ENCODE results near the gene OTULIN.
A peak's percentile ranks its signal among the peaks of the same experiment; 100 is the strongest.

The OTULIN gene

GRCh38 chr5:14659821-14660607 lies 4.5 kb upstream of the OTULIN start:
- no peak overlapping the region for H3K4me3 ChIP-seq (ENCODE audit: low read length)
- no peaks in the 10 kb centered on the region for H3K27me3 ChIP-seq (ENCODE audit: control insufficient read depth, low read length)
- TF ChIP-seq EZH2phosphoT487 (IDR thresholded peaks at IDR 0.05; ENCODE audit: borderline replicate concordance, low read length) (no peak), CTCF (IDR thresholded peaks at IDR 0.05; ENCODE audit: low read depth, low read length, poor library complexity, severe bottlenecking) (no peak)
- no peaks in the 10 kb centered on the region for H4K20me1 ChIP-seq (ENCODE audit: control insufficient read depth, insufficient read depth, low read depth, low read length)
- no peaks in the 10 kb centered on the region for H3F3A ChIP-seq (ENCODE audit: control insufficient read depth, insufficient read depth)
- no peaks in the 10 kb centered on the region for H3K9me3 ChIP-seq (ENCODE audit: control insufficient read depth, insufficient read depth, low read length)
- no peak overlapping the region for H3K4me2 ChIP-seq (ENCODE audit: low read length)
- H3K4me1 ChIP-seq (ENCODE audit: control insufficient read depth, low read length): peaks cover 49% of the 10 kb centered on the region
- peaks cover 19% of the 10 kb centered on the region for H3K79me2 ChIP-seq (ENCODE audit: control insufficient read depth, low read length)
- peaks cover 10% of the 10 kb centered on the region for H3K36me3 ChIP-seq (ENCODE audit: control insufficient read depth, low read length)
- no peaks in the 10 kb centered on the region for H3K9me2 ChIP-seq (replicated peaks; ENCODE audit: control insufficient read depth, low read length)
- no peak overlapping the region for H3K27ac ChIP-seq (ENCODE audit: low read depth, low read length)

GRCh38 chr5:14660833-14661232 lies 3.7 kb upstream of the OTULIN start:
- peak overlapping the region; percentile 34 for H3K4me2 ChIP-seq (ENCODE audit: low read length)
- H3F3A ChIP-seq (ENCODE audit: control insufficient read depth, insufficient read depth): peaks cover 6% of the 10 kb centered on the region; the same call in 1 of the 2 replicates
- H3K36me3 ChIP-seq (ENCODE audit: control insufficient read depth, low read length): peaks cover 16% of the 10 kb centered on the region
- no peak overlapping the region for H3K27ac ChIP-seq (ENCODE audit: low read depth, low read length)
- H3K9me3 ChIP-seq (ENCODE audit: control insufficient read depth, insufficient read depth, low read length): no peaks in the 10 kb centered on the region
- H3K4me3 ChIP-seq (ENCODE audit: low read length): no peak overlapping the region
- no peak for TF ChIP-seq EZH2phosphoT487 (IDR thresholded peaks at IDR 0.05; ENCODE audit: borderline replicate concordance, low read length)
- no peak for TF ChIP-seq CTCF (IDR thresholded peaks at IDR 0.05; ENCODE audit: low read depth, low read length, poor library complexity, severe bottlenecking)
- H3K27me3 ChIP-seq (ENCODE audit: control insufficient read depth, low read length): no peaks in the 10 kb centered on the region
- H3K9me2 ChIP-seq (replicated peaks; ENCODE audit: control insufficient read depth, low read length): no peaks in the 10 kb centered on the region
- peaks cover 6% of the 10 kb centered on the region; the same call in 1 of the 2 replicates for H4K20me1 ChIP-seq (ENCODE audit: control insufficient read depth, insufficient read depth, low read depth, low read length)
- H3K4me1 ChIP-seq (ENCODE audit: control insufficient read depth, low read length): peaks cover 55% of the 10 kb centered on the region
- H3K79me2 ChIP-seq (ENCODE audit: control insufficient read depth, low read length): peaks cover 27% of the 10 kb centered on the region

GRCh38 chr5:14662721-14663260 lies 1.7 kb upstream of the OTULIN start:
- Histone ChIP-seq H3K4me2 (ENCODE audit: low read length) (peak overlapping the region; percentile 92), H3K36me3 (ENCODE audit: control insufficient read depth, low read length) (peaks cover 34% of the 10 kb centered on the region), H3F3A (ENCODE audit: control insufficient read depth, insufficient read depth) (peaks cover 10% of the 10 kb centered on the region; the same call in 1 of the 2 replicates), H3K27ac (ENCODE audit: low read depth, low read length) (no peak overlapping the region), H3K27me3 (ENCODE audit: control insufficient read depth, low read length) (no peaks in the 10 kb centered on the region), H3K9me2 (replicated peaks; ENCODE audit: control insufficient read depth, low read length) (no peaks in the 10 kb centered on the region), H3K79me2 (ENCODE audit: control insufficient read depth, low read length) (peaks cover 47% of the 10 kb centered on the region), H3K4me1 (ENCODE audit: control insufficient read depth, low read length) (peaks cover 63% of the 10 kb centered on the region), H4K20me1 (ENCODE audit: control insufficient read depth, insufficient read depth, low read depth, low read length) (peaks cover 23% of the 10 kb centered on the region), H3K4me3 (ENCODE audit: low read length) (peak overlapping the region; percentile 90), H3K9me3 (ENCODE audit: control insufficient read depth, insufficient read depth, low read length) (no peaks in the 10 kb centered on the region)
- TF ChIP-seq EZH2phosphoT487 (IDR thresholded peaks at IDR 0.05; ENCODE audit: borderline replicate concordance, low read length): no peak

DNA sequence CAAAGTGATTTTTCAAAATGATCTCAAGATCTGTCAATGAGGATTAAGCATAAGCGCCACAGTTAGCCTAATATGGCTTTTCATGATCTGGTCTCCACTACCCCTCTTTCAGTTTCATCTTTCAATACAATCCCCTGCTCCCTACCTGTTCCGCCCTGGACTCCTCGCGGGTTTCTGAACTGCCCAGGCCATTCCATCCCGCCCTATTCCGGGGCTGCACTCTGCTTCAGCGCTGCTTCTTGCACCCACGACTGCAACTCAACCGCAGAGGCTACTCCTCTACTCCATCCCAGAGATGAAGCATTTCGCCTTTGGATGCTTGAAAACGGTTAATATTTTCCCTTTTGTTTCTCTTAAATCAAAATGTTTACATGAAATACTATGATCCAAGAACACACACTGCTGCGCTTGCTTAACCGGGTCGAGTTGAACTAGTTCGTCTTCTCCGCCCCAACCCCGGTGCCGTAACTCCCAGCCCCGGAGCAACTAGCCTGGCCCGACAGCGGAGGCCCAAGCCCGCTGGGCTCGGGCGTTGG lies 716 bp upstream of the OTULIN start:
- no peaks in the 10 kb centered on the region for H3K9me3 ChIP-seq (ENCODE audit: control insufficient read depth, insufficient read depth, low read length)
- peaks cover 32% of the 10 kb centered on the region for H4K20me1 ChIP-seq (ENCODE audit: control insufficient read depth, insufficient read depth, low read depth, low read length)
- peak overlapping the region; percentile 90 for H3K4me3 ChIP-seq (ENCODE audit: low read length)
- no peaks in the 10 kb centered on the region for H3K9me2 ChIP-seq (replicated peaks; ENCODE audit: control insufficient read depth, low read length)
- peak overlapping the region; percentile 81 for H3K27ac ChIP-seq (ENCODE audit: low read depth, low read length)
- H3K4me2 ChIP-seq (ENCODE audit: low read length): peak overlapping the region; percentile 92
- no peaks in the 10 kb centered on the region for H3K27me3 ChIP-seq (ENCODE audit: control insufficient read depth, low read length)
- TF ChIP-seq CTCF (IDR thresholded peaks at IDR 0.05; ENCODE audit: low read depth, low read length, poor library complexity, severe bottlenecking) (no peak), EZH2phosphoT487 (IDR thresholded peaks at IDR 0.05; ENCODE audit: borderline replicate concordance, low read length) (no peak)
- peaks cover 44% of the 10 kb centered on the region for H3K36me3 ChIP-seq (ENCODE audit: control insufficient read depth, low read length)
- peaks cover 10% of the 10 kb centered on the region; the same call in 1 of the 2 replicates for H3F3A ChIP-seq (ENCODE audit: control insufficient read depth, insufficient read depth)
- H3K4me1 ChIP-seq (ENCODE audit: control insufficient read depth, low read length): peaks cover 72% of the 10 kb centered on the region
- H3K79me2 ChIP-seq (ENCODE audit: control insufficient read depth, low read length): peaks cover 57% of the 10 kb centered on the region

Data from DOHH2 (cell line).